SJSA1 (cell line): ENCODE data around the gene RPS27A. TPM values are rescaled to one million over a fixed set of nuclear protein-coding genes. Genes with fewer than 3 reads are reported as not detected.
"Not testable (repeated sequence)": the region's sequence is repeated elsewhere in the genome, so short reads cannot be mapped to it uniquely, and the experiment has no call there.

ENCODE experiments used
- DNase-seq, 2 experiments: peaks; one replicate each; pipeline ENCODE4 v3.0.0-alpha.2; 2015 to 2020; ENCODE audit warnings: low spot score in 2 of 2, low read depth in 1 of 2
- H3K27ac ChIP-seq: fragments of 250-450 bp; sonication (Bioruptor Pico); 2 replicates; pipeline ENCODE4 v1.5.1; 2020; ENCODE audit warnings: mild to moderate bottlenecking, moderate library complexity
- H3K27me3 ChIP-seq: fragments of 250-450 bp; sonication (Bioruptor Pico); replicated peaks from 2 replicates; pipeline ENCODE4 v1.5.1; 2020; ENCODE audit warnings: mild to moderate bottlenecking, moderate library complexity
- H3K36me3 ChIP-seq: fragments of 250-450 bp; sonication (Bioruptor Pico); 2 replicates; pipeline ENCODE4 v1.5.1; 2020; ENCODE audit warnings: mild to moderate bottlenecking
- H3K4me1 ChIP-seq: fragments of 250-450 bp; sonication (Bioruptor Pico); replicated peaks from 2 replicates; pipeline ENCODE4 v1.6.1; 2021; ENCODE audit warnings: mild to moderate bottlenecking
- H3K4me3 ChIP-seq: fragments of 250-450 bp; sonication (Bioruptor Pico); 2 replicates; pipeline ENCODE4 v1.5.1; 2020; ENCODE audit warnings: mild to moderate bottlenecking
- H3K9me3 ChIP-seq: fragments of 250-450 bp; sonication (Bioruptor Pico); replicated peaks from 2 replicates; pipeline ENCODE4 v1.5.1; 2020; ENCODE audit warnings: mild to moderate bottlenecking
- total RNA-seq: library from RNA; depleted of rRNA; stranded (reverse); fragments of >200 nt; shearing (Covaris generic); gene quantifications from 2 replicates; pipeline ENCODE4 v1.2.3, GENCODE V29; 2014; rRNA removed

The RPS27A gene
- 1,776 and 2,070 TPM in 2 replicates for total RNA-seq

- H3K27ac ChIP-seq = peak within 1 kb of the TSS; percentile 96
- H3K9me3 ChIP-seq = no peaks in the 10 kb centered on the region
- H3K36me3 ChIP-seq = peaks cover 51% of the 10 kb centered on the region
- H3K4me1 ChIP-seq = peaks cover 17% of the 10 kb centered on the region; the same call in 1 of the 2 replicates
- DNase-seq = peak; percentile 92 to 97
- H3K27me3 ChIP-seq = no peaks in the 10 kb centered on the region
- peak within 1 kb of the TSS; percentile 72 for H3K4me3 ChIP-seq
These were observed at the start of gene RPS27A, which contains the start of gene CLHC1 for GRCh38 chr2:55232084-55232862. Gene RPS27A, plus strand, starts transcription at chr2:55232688. Its CDS starts 137 bp downstream, at chr2:55232825. Gene CLHC1, minus strand, starts transcription at chr2:55232293. Its CDS starts 9,882 bp downstream, at chr2:55222411.

GRCh38 chr2:55186837-55187236 lies 45.7 kb upstream of the RPS27A start:
- not testable (repeated sequence) for H3K9me3 ChIP-seq, H3K36me3 ChIP-seq, H3K27ac ChIP-seq, H3K4me3 ChIP-seq, H3K4me1 ChIP-seq, H3K27me3 ChIP-seq, DNase-seq

GRCh38 chr2:55191888-55192287 lies 40.6 kb upstream of the RPS27A start:
- not testable (repeated sequence) for H3K9me3 ChIP-seq, H3K36me3 ChIP-seq, H3K27ac ChIP-seq, H3K27me3 ChIP-seq, H3K4me1 ChIP-seq, H3K4me3 ChIP-seq, DNase-seq

GRCh38 chr2:55196526-55196925 lies 36.0 kb upstream of the RPS27A start:
- no peak for DNase-seq
- H3K9me3 ChIP-seq = no peaks in the 10 kb centered on the region
- H3K27ac ChIP-seq = no peak overlapping the region
- no peaks in the 10 kb centered on the region for H3K27me3 ChIP-seq
- H3K4me3 ChIP-seq = no peak overlapping the region
- no peaks in the 10 kb centered on the region for H3K4me1 ChIP-seq
- H3K36me3 ChIP-seq = peaks cover 9% of the 10 kb centered on the region

- Histone ChIP-seq H3K27ac (no peak overlapping the region), H3K4me3 (no peak overlapping the region), H3K27me3 (no peaks in the 10 kb centered on the region), H3K9me3 (no peaks in the 10 kb centered on the region), H3K4me1 (no peaks in the 10 kb centered on the region), H3K36me3 (peaks cover 6% of the 10 kb centered on the region; the same call in 1 of the 2 replicates)
- no peak for DNase-seq
These were observed 32.1 kb upstream of the RPS27A start for GRCh38 chr2:55200416-55200815.

- Histone ChIP-seq H3K9me3 (no peaks in the 10 kb centered on the region), H3K4me3 (no peak overlapping the region), H3K36me3 (0 out of 2 replicates have a peak, but pooled peaks cover 3% of the 10 kb centered on the region), H3K27me3 (no peaks in the 10 kb centered on the region), H3K27ac (no peak overlapping the region), H3K4me1 (no peaks in the 10 kb centered on the region)
- no peak for DNase-seq
These were observed 28.0 kb upstream of the RPS27A start for GRCh38 chr2:55204536-55204935.

GRCh38 chr2:55204950-55205349 lies 27.5 kb upstream of the RPS27A start:
- Histone ChIP-seq H3K36me3 (no peaks in the 10 kb centered on the region), H3K4me3 (no peak overlapping the region), H3K27ac (no peak overlapping the region), H3K4me1 (no peaks in the 10 kb centered on the region), H3K27me3 (no peaks in the 10 kb centered on the region), H3K9me3 (no peaks in the 10 kb centered on the region)
- DNase-seq = no peak

- no peaks in the 10 kb centered on the region for H3K4me1 ChIP-seq
- no peak for DNase-seq
- no peaks in the 10 kb centered on the region for H3K9me3 ChIP-seq
- H3K36me3 ChIP-seq = no peaks in the 10 kb centered on the region
- no peaks in the 10 kb centered on the region for H3K27me3 ChIP-seq
- no peak overlapping the region for H3K4me3 ChIP-seq
- H3K27ac ChIP-seq = no peak overlapping the region
These were observed 18.7 kb upstream of the RPS27A start for GRCh38 chr2:55213822-55214221.

- Histone ChIP-seq H3K27me3 (no peaks in the 10 kb centered on the region), H3K9me3 (no peaks in the 10 kb centered on the region), H3K4me3 (no peak overlapping the region), H3K4me1 (peaks cover 3% of the 10 kb centered on the region; the same call in 1 of the 2 replicates), H3K36me3 (peaks cover 9% of the 10 kb centered on the region), H3K27ac (no peak overlapping the region)
- no peak for DNase-seq
These were observed 8.3 kb upstream of the RPS27A start for GRCh38 chr2:55223958-55224760.

- Histone ChIP-seq H3K27me3 (no peaks in the 10 kb centered on the region), H3K9me3 (no peaks in the 10 kb centered on the region), H3K4me1 (peaks cover 3% of the 10 kb centered on the region; the same call in 1 of the 2 replicates), H3K36me3 (peaks cover 9% of the 10 kb centered on the region), H3K27ac (no peak overlapping the region), H3K4me3 (no peak overlapping the region)
- DNase-seq = no peak
These were observed 7.7 kb upstream of the RPS27A start for GRCh38 chr2:55224761-55225261.

- Histone ChIP-seq H3K27ac (no peak overlapping the region), H3K27me3 (no peaks in the 10 kb centered on the region), H3K4me3 (no peak overlapping the region), H3K36me3 (peaks cover 12% of the 10 kb centered on the region), H3K9me3 (no peaks in the 10 kb centered on the region), H3K4me1 (peaks cover 3% of the 10 kb centered on the region; the same call in 1 of the 2 replicates)
- no peak for DNase-seq
These were observed 6.9 kb upstream of the RPS27A start for GRCh38 chr2:55225481-55226020.

GRCh38 chr2:55227437-55228225 lies 4.9 kb upstream of the RPS27A start:
- peaks cover 10% of the 10 kb centered on the region for H3K36me3 ChIP-seq
- not testable (repeated sequence) for H3K9me3 ChIP-seq, H3K4me1 ChIP-seq, H3K27me3 ChIP-seq, DNase-seq, H3K4me3 ChIP-seq, H3K27ac ChIP-seq

GRCh38 chr2:55228226-55228563 lies 4.3 kb upstream of the RPS27A start:
- peaks cover 16% of the 10 kb centered on the region for H3K36me3 ChIP-seq

More at GRCh38 chr2:55228226-55228563, 4.3 kb upstream of the RPS27A start:
- no peak overlapping the region for H3K4me3 ChIP-seq
- H3K9me3 ChIP-seq = no peaks in the 10 kb centered on the region
- H3K4me1 ChIP-seq = peaks cover 3% of the 10 kb centered on the region; the same call in 1 of the 2 replicates
- no peak overlapping the region for H3K27ac ChIP-seq
- no peak for DNase-seq
- H3K27me3 ChIP-seq = no peaks in the 10 kb centered on the region
